Esophagus squamous epithelium (tissue), 5 donors: ENCODE measurements around the gene ATF4. TPM values are rescaled to one million over a fixed set of nuclear protein-coding genes. Genes with fewer than 3 reads are reported as not detected.

Experiments
- DNase-seq: peaks from one replicate; lab custom pipeline; 2025; lab: John Stamatoyannopoulos, UW
- H3K27ac ChIP-seq, 4 donors: fragments of 200-600 bp; sonication (generic); one replicate each; pipeline ENCODE4 v1.5.1; 2016 to 2019; ENCODE audit warnings: mild to moderate bottlenecking in 1 of 4
- H3K27me3 ChIP-seq, 4 donors: fragments of 200-600 bp; sonication (generic); 1 replicate in 3 of 4; 2 replicates in 1 of 4; pipeline versions ENCODE4 v1.5.1 to v1.6.0; 2017 to 2021; ENCODE audit warnings: antibody characterized with exemption in 1 of 4
- H3K36me3 ChIP-seq, 3 donors: fragments of 200-600 bp; sonication (generic); one replicate each; pipeline ENCODE4 v1.5.1; 2016 to 2019
- H3K4me1 ChIP-seq, 3 donors: fragments of 200-600 bp; sonication (generic); one replicate each; pipeline ENCODE4 v1.5.1; 2017 to 2019
- H3K4me3 ChIP-seq, 4 donors: fragments of 200-600 bp; sonication (generic); 1 replicate in 3 of 4; 2 replicates in 1 of 4; pipeline ENCODE4 v1.5.1; 2016 to 2019; ENCODE audit warnings: mild to moderate bottlenecking in 2 of 4, moderate library complexity in 1 of 4
- H3K9me3 ChIP-seq, 3 donors: fragments of 200-600 bp; sonication (generic); one replicate each; pipeline ENCODE4 v1.5.1; 2016 to 2019
- POLR2A ChIP-seq, 4 donors: fragments of 450-650 bp; IDR thresholded peaks; one replicate each; pipeline ENCODE4 v1.6.1; 2017; ENCODE audit warnings: antibody characterized with exemption in 4 of 4, mild to moderate bottlenecking in 4 of 4, moderate library complexity in 3 of 4
- WGBS, 2 donors: methylation state at CpG; one replicate each; pipeline ENCODE4 v1.1.5; 2018; 5-methylcytosine and 5-hydroxymethylcytosine counted together
- intact Hi-C: fragments of 100-400 bp; cut with DNase I; formaldehyde crosslinking; loops from one replicate; pipeline ENCODE4 v1.15.0; 2022
- total RNA-seq, 4 donors: library from RNA; depleted of rRNA; stranded (reverse); fragments of >200 nt; gene quantifications; one replicate each; pipeline ENCODE4 v1.1.0, GENCODE V29; 2016
- TF ChIP-seq, protein P1 (sequence below), 6 experiments: fragments of 450-650 bp in 4 of 6; fragments of 200-600 bp in 2 of 6; sonication (generic) in 2 of 6; IDR thresholded peaks; one replicate each; pipeline ENCODE4 v1.5.1; 2016 to 2019; ENCODE audit warnings: antibody characterized with exemption in 6 of 6, mild to moderate bottlenecking in 4 of 6, moderate library complexity in 4 of 6
- donor health status: DM: yes; HTN: yes; CAD: no.

The ATF4 gene
- total RNA-seq, 4 donors from 2014 or later: 170 to 288 (median 234) TPM

DNA sequence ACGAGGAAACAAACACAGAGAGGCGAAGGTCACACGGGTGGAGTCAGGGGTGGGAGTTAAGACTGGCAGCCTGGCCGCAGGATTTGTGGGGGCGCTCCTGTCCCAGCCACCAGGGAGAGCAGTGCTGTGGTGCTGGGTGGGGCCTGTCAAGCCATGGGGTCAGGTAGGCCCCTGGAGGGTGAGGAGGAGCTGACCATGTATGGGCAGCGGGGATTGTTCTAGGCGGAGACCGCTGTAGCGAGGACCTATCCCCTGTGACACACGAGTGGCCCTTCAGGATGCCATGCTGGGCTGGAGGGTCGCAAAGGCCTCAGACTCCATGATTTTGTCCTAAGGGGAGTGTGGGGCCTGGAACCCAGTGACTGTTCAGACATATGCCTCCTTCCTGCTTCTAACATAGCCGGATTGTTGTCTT lies 13.7 kb downstream of the ATF4 start:
- intact Hi-C loops: no loop called here
- peaks cover 0 to 16% (median 0%) of the 10 kb centered on the region in 3 donors for H3K36me3 ChIP-seq
- TF ChIP-seq POLR2A (IDR thresholded peaks at IDR 0.05): no peak
- TF ChIP-seq, protein P1, sequence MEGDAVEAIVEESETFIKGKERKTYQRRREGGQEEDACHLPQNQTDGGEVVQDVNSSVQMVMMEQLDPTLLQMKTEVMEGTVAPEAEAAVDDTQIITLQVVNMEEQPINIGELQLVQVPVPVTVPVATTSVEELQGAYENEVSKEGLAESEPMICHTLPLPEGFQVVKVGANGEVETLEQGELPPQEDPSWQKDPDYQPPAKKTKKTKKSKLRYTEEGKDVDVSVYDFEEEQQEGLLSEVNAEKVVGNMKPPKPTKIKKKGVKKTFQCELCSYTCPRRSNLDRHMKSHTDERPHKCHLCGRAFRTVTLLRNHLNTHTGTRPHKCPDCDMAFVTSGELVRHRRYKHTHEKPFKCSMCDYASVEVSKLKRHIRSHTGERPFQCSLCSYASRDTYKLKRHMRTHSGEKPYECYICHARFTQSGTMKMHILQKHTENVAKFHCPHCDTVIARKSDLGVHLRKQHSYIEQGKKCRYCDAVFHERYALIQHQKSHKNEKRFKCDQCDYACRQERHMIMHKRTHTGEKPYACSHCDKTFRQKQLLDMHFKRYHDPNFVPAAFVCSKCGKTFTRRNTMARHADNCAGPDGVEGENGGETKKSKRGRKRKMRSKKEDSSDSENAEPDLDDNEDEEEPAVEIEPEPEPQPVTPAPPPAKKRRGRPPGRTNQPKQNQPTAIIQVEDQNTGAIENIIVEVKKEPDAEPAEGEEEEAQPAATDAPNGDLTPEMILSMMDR (IDR thresholded peaks at IDR 0.05): no peak
- no peaks in the 10 kb centered on the region for H3K9me3 ChIP-seq
- no peak overlapping the region for H3K4me3 ChIP-seq
- 73 to 88% methylated on average over 8 to 10 of the region's 12 CpGs for WGBS, 2 donors
- DNase-seq: no peak
- peaks cover 26 to 53% (median 32%) of the 10 kb centered on the region in 3 donors for H3K4me1 ChIP-seq
- peak overlapping the region in 3 of 4 donors; percentile 0 to 55 (median 4) for H3K27ac ChIP-seq
- H3K27me3 ChIP-seq: no peaks in the 10 kb centered on the region

DNA sequence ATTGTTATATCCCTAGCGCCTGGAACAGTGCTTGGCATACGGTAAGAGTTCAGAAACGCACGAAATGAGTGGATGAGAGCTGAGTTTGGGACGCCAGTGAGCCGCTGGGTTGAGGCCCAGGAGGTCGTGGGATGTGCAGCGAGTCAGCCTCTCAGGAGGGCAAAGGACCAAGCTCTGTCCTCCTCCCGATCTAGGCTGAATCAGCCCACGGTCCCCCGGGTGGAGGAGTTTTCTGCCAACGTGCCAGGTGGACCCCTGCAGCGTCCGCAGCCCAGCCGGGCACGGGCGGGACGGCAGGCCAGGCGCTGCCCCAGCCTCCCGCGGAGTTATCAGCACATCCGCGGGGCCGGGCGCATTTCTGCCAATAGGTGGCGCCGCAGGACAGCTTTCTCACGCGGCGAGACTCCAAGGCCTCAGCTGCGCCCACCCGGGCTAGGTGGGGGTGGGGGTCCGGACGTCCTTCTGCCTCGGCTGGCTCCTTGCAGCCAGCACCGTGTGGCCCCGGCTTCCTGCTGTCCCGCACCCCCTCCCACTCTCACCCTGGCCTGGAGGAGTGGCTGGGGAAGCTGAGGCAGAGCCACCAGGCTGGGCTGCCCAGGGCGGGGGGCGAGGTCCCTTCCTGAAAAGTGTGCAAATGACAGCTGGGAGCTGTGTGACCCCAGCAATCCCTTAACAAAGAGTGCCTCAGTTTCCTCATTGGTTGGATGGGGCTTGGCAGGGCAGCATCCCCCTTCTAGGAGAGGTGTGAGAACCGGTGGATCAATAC lies 14.4 kb downstream of the ATF4 start:
- peaks cover 0 to 11% (median 0%) of the 10 kb centered on the region in 3 donors for H3K36me3 ChIP-seq
- H3K9me3 ChIP-seq: no peaks in the 10 kb centered on the region
- peak overlapping the region in 2 of 4 donors; percentile 22 to 43 for H3K4me3 ChIP-seq
- H3K27me3 ChIP-seq: no peaks in the 10 kb centered on the region
- DNase-seq: no peak
- 0% methylated on average over 11 of the region's 41 CpGs; no CpG with 5 or more reads in 1 of the 2 donors for WGBS, 2 donors
- intact Hi-C loops: loop anchor here (5.0 kb wide), 1 partner anchor 498 kb away; no protein-coding TSS in a partner anchor
- TF ChIP-seq, protein P1 (IDR thresholded peaks at IDR 0.05): peak; percentile 91 to 99 (median 95)
- TF ChIP-seq POLR2A (IDR thresholded peaks at IDR 0.05): no peak
- peak overlapping the region in 2 of 4 donors; percentile 4 to 55 for H3K27ac ChIP-seq
- H3K4me1 ChIP-seq: peaks cover 20 to 46% (median 26%) of the 10 kb centered on the region in 3 donors

DNA sequence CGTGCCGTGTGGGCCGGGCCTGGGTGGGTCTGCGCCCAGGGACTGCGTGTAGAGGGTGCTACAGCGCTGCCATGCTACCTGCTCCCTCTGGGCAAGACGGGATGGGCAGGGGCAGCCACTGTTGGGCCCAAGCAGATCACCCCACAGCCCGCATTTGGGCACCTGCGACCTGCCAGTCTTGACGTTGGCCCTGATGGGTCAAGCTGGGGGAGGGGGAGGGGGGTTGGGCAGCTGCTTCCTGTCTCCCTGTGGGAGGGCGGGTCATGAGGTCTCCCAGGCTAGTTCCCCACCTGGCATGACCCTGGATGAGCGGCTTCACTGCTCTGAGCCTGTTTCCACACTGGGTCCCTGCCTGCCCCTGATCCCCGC lies 15.0 kb downstream of the ATF4 start:
- 40% methylated on average over 1 of the region's 13 CpGs; no CpG with 5 or more reads in 1 of the 2 donors for WGBS, 2 donors
- DNase-seq: no peak
- no peak overlapping the region for H3K27ac ChIP-seq
- no peaks in the 10 kb centered on the region for H3K9me3 ChIP-seq
- H3K27me3 ChIP-seq: no peaks in the 10 kb centered on the region
- H3K4me1 ChIP-seq: peaks cover 17 to 40% (median 23%) of the 10 kb centered on the region in 3 donors
- no peak overlapping the region for H3K4me3 ChIP-seq
- peaks cover 0 to 5% (median 0%) of the 10 kb centered on the region in 3 donors for H3K36me3 ChIP-seq
- TF ChIP-seq, protein P1 (IDR thresholded peaks at IDR 0.05): no peak
- no peak for TF ChIP-seq POLR2A (IDR thresholded peaks at IDR 0.05)
- intact Hi-C loops: loop anchor here (5.0 kb wide), 1 partner anchor 497 kb away; no protein-coding TSS in a partner anchor

DNA sequence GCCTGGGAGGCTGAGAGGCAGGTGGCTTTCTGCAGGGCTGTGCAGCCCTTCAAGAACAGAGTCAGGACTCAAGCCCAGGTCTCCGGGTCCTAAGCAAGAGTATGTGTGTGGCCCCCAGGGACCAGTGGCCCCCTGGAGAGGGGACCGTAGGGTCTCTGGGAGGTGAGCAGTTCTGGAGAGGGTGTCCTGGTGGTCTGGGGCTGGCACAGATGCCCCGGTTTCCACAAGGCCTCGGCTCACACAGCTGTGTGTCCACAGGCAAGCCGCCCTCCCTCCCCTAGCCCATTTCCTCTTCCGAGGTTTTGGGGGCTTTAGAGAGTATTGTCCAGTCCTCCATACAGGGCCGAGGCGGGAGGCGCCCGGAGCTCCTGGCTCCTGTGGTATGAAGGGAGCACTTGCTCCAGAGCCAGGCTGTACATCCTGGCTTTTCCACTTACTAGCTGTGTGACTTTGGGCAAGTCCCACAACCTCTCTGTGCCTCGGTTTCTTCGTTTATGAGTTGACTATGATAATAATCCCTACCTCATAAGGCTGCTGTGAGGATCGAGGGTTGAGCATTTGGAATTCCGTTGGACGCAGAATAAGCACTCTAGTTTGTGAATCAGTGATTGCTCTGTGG lies 15.6 kb downstream of the ATF4 start:
- intact Hi-C loops: loop anchor here (5.0 kb wide), 1 partner anchor 496 kb away; no protein-coding TSS in a partner anchor
- Histone ChIP-seq H3K4me3 (no peak overlapping the region), H3K4me1 (peaks cover 11 to 34% (median 17%) of the 10 kb centered on the region in 3 donors), H3K9me3 (no peaks in the 10 kb centered on the region), H3K27me3 (no peaks in the 10 kb centered on the region), H3K36me3 (peaks cover 0 to 2% (median 0%) of the 10 kb centered on the region in 3 donors), H3K27ac (no peak overlapping the region)
- TF ChIP-seq, protein P1 (IDR thresholded peaks at IDR 0.05): no peak
- TF ChIP-seq POLR2A (IDR thresholded peaks at IDR 0.05): no peak
- DNase-seq: no peak
- WGBS, 2 donors: 73 to 81% methylated on average over 10 to 12 of the region's 15 CpGs
